HEK293 (cell line): ENCODE data around the gene IL17REL.

Experiments used
- CTCF ChIP-seq: fragments of 450-650 bp; formaldehyde crosslinking; IDR thresholded peaks from 2 replicates; pipeline ENCODE4 v1.5.1; 2016; ENCODE audit warnings: missing biosample characterization, missing genetic modification characterization
- MZF1 ChIP-seq: fragments of 450-650 bp; formaldehyde crosslinking; IDR thresholded peaks from 2 replicates; pipeline ENCODE4 v1.5.1; 2017; ENCODE audit warnings: missing biosample characterization, missing genetic modification characterization, borderline replicate concordance
- PBX3 ChIP-seq: sonication (generic); formaldehyde crosslinking; IDR thresholded peaks from 2 replicates; pipeline ENCODE4 v1.8.1; 2022; ENCODE audit warnings: mild to moderate bottlenecking, moderate library complexity, missing genetic modification reagents
- YY1 ChIP-seq: fragments of 450-650 bp; formaldehyde crosslinking; IDR thresholded peaks from 2 replicates; pipeline ENCODE4 v1.5.1; 2018; ENCODE audit warnings: missing biosample characterization, missing genetic modification characterization
- ZFP3 ChIP-seq: fragments of 450-650 bp; formaldehyde crosslinking; IDR thresholded peaks from 2 replicates; pipeline ENCODE4 v1.5.1; 2016; ENCODE audit warnings: low read depth, missing biosample characterization, missing genetic modification characterization
- ZNF140 ChIP-seq: fragments of 450-650 bp; formaldehyde crosslinking; IDR thresholded peaks from 2 replicates; pipeline ENCODE4 v1.5.1; 2016; ENCODE audit warnings: missing biosample characterization, missing genetic modification characterization
- ZNF2 ChIP-seq: fragments of 450-650 bp; formaldehyde crosslinking; IDR thresholded peaks from 2 replicates; pipeline ENCODE4 v1.5.1; 2016; ENCODE audit warnings: missing biosample characterization, missing genetic modification characterization
- ZNF423 ChIP-seq: fragments of 450-650 bp; formaldehyde crosslinking; IDR thresholded peaks from 2 replicates; pipeline ENCODE4 v1.5.1; 2016; ENCODE audit warnings: missing biosample characterization, missing genetic modification characterization
- ZNF473 ChIP-seq: fragments of 450-650 bp; formaldehyde crosslinking; IDR thresholded peaks from 2 replicates; pipeline ENCODE4 v1.5.1; 2017; ENCODE audit warnings: missing biosample characterization, missing genetic modification characterization
- ZNF548 ChIP-seq: fragments of 450-650 bp; formaldehyde crosslinking; IDR thresholded peaks from 2 replicates; pipeline ENCODE4 v1.5.1; 2016; ENCODE audit warnings: missing biosample characterization, missing genetic modification characterization
- ZNF561 ChIP-seq: fragments of 450-650 bp; IDR thresholded peaks from 2 replicates; pipeline ENCODE4 v1.5.1; 2018; ENCODE audit warnings: missing biosample characterization, missing genetic modification characterization, borderline replicate concordance
- TF ChIP-seq, protein P1 (sequence below): fragments of 450-650 bp; formaldehyde crosslinking; IDR thresholded peaks from 2 replicates; pipeline ENCODE4 v1.5.1; 2017; ENCODE audit warnings: missing biosample characterization, missing genetic modification characterization
- TF ChIP-seq, protein P2 (sequence below): fragments of 450-650 bp; formaldehyde crosslinking; IDR thresholded peaks from 2 replicates; pipeline ENCODE4 v1.5.1; 2017; ENCODE audit warnings: missing biosample characterization, missing genetic modification characterization

DNA sequence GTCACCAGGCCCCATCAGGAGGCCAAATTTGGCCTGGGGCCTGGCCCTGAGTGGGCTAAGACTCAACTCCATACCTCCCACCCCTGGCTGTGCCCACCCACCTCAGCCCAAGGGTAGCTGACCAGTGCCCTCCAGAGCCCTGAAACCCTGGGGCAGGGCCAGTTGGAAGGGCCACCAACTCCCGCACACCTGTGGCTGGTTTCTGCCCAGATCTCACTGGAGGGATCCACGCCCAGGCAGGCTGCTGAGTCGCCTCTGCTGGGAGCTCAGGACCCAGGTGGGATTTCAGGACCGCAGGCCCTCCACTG lies 60.9 kb downstream of the IL17REL start:
- TF ChIP-seq ZNF423 (tag by site-specific recombination) = no peak
- TF ChIP-seq MZF1 (tag by site-specific recombination) = no peak
- TF ChIP-seq, protein P1, sequence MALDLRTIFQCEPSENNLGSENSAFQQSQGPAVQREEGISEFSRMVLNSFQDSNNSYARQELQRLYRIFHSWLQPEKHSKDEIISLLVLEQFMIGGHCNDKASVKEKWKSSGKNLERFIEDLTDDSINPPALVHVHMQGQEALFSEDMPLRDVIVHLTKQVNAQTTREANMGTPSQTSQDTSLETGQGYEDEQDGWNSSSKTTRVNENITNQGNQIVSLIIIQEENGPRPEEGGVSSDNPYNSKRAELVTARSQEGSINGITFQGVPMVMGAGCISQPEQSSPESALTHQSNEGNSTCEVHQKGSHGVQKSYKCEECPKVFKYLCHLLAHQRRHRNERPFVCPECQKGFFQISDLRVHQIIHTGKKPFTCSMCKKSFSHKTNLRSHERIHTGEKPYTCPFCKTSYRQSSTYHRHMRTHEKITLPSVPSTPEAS (tag by site-specific recombination) = no peak
- TF ChIP-seq CTCF (tag by site-specific recombination) = no peak
- no peak for TF ChIP-seq ZNF473 (tag by site-specific recombination)
- no peak for TF ChIP-seq ZNF2 (tag by site-specific recombination)
- TF ChIP-seq ZNF561 (tag by site-specific recombination) = no peak
- no peak for TF ChIP-seq ZNF140 (tag by site-specific recombination)
- TF ChIP-seq ZNF548 (tag by site-specific recombination) = no peak
- TF ChIP-seq ZFP3 (tag by site-specific recombination) = no peak
- TF ChIP-seq, protein P2, sequence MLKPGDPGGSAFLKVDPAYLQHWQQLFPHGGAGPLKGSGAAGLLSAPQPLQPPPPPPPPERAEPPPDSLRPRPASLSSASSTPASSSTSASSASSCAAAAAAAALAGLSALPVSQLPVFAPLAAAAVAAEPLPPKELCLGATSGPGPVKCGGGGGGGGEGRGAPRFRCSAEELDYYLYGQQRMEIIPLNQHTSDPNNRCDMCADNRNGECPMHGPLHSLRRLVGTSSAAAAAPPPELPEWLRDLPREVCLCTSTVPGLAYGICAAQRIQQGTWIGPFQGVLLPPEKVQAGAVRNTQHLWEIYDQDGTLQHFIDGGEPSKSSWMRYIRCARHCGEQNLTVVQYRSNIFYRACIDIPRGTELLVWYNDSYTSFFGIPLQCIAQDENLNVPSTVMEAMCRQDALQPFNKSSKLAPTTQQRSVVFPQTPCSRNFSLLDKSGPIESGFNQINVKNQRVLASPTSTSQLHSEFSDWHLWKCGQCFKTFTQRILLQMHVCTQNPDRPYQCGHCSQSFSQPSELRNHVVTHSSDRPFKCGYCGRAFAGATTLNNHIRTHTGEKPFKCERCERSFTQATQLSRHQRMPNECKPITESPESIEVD = no peak
- TF ChIP-seq PBX3 (CRISPR knock-in tag) = no peak
- no peak for TF ChIP-seq YY1 (tag by site-specific recombination)
